HEK293 (cell line): ENCODE measurements around the gene CENPT.

Experiments used
- EGR2 ChIP-seq: fragments of 450-650 bp; formaldehyde crosslinking; IDR thresholded peaks from 2 replicates; pipeline ENCODE4 v1.5.1; 2016; ENCODE audit warnings: low read depth, missing biosample characterization, missing genetic modification characterization
- GLI4 ChIP-seq: fragments of 450-650 bp; formaldehyde crosslinking; IDR thresholded peaks from 2 replicates; pipeline ENCODE4 v1.5.1; 2016; ENCODE audit warnings: missing biosample characterization, missing genetic modification characterization
- IKZF3 ChIP-seq: fragments of 450-650 bp; IDR thresholded peaks from 2 replicates; pipeline ENCODE4 v1.5.0; 2018; ENCODE audit warnings: missing biosample characterization, mild to moderate bottlenecking, missing genetic modification characterization, moderate library complexity
- KLF16 ChIP-seq: fragments of 450-650 bp; formaldehyde crosslinking; IDR thresholded peaks from 2 replicates; pipeline ENCODE4 v1.5.1; 2017; ENCODE audit warnings: missing biosample characterization, missing genetic modification characterization
- KLF8 ChIP-seq: fragments of 450-650 bp; formaldehyde crosslinking; IDR thresholded peaks from 2 replicates; pipeline ENCODE4 v1.5.1; 2016; ENCODE audit warnings: missing biosample characterization, missing genetic modification characterization
- RBAK ChIP-seq: fragments of 450-650 bp; formaldehyde crosslinking; IDR thresholded peaks from 2 replicates; pipeline ENCODE4 v1.5.1; 2016; ENCODE audit warnings: missing biosample characterization, missing genetic modification characterization
- SETDB1 ChIP-seq: IDR thresholded peaks from one replicate; pipeline ENCODE4 v1.6.1; 2017; ENCODE audit warnings: mild to moderate bottlenecking, low read length, moderate library complexity, mixed read lengths; ENCODE audit not compliant: insufficient read length
- SP2 ChIP-seq: fragments of 450-650 bp; formaldehyde crosslinking; IDR thresholded peaks from 2 replicates; pipeline ENCODE4 v1.5.1; 2016; ENCODE audit warnings: missing biosample characterization, missing genetic modification characterization
- YY2 ChIP-seq: fragments of 450-650 bp; formaldehyde crosslinking; IDR thresholded peaks from 2 replicates; pipeline ENCODE4 v1.5.1; 2016; ENCODE audit warnings: missing biosample characterization, missing genetic modification characterization
- ZBTB44 ChIP-seq: fragments of 450-650 bp; IDR thresholded peaks from 2 replicates; pipeline ENCODE4 v1.5.1; 2018; ENCODE audit warnings: missing biosample characterization, mild to moderate bottlenecking, missing genetic modification characterization
- ZBTB6 ChIP-seq: fragments of 450-650 bp; formaldehyde crosslinking; IDR thresholded peaks from 2 replicates; pipeline ENCODE4 v1.5.1; 2017; ENCODE audit warnings: missing biosample characterization, missing genetic modification characterization
- ZEB2 ChIP-seq: fragments of 450-650 bp; formaldehyde crosslinking; IDR thresholded peaks from 2 replicates; pipeline ENCODE4 v1.5.1; 2016; ENCODE audit warnings: missing biosample characterization, missing genetic modification characterization
- ZNF132 ChIP-seq: fragments of 450-650 bp; formaldehyde crosslinking; IDR thresholded peaks from 2 replicates; pipeline ENCODE4 v1.5.1; 2017; ENCODE audit warnings: missing biosample characterization, missing genetic modification characterization, borderline replicate concordance
- ZNF214 ChIP-seq: fragments of 450-650 bp; formaldehyde crosslinking; IDR thresholded peaks from 2 replicates; pipeline ENCODE4 v1.5.1; 2017; ENCODE audit warnings: missing biosample characterization, mild to moderate bottlenecking, missing genetic modification characterization, borderline replicate concordance
- ZNF221 ChIP-seq: fragments of 450-650 bp; formaldehyde crosslinking; IDR thresholded peaks from 2 replicates; pipeline ENCODE4 v1.5.1; 2017; ENCODE audit warnings: missing biosample characterization, missing genetic modification characterization, borderline replicate concordance
- ZNF239 ChIP-seq: fragments of 450-650 bp; formaldehyde crosslinking; IDR thresholded peaks from 2 replicates; pipeline ENCODE4 v1.5.1; 2016; ENCODE audit warnings: missing biosample characterization, missing genetic modification characterization
- ZNF24 ChIP-seq: fragments of 450-650 bp; formaldehyde crosslinking; IDR thresholded peaks from 2 replicates; pipeline ENCODE4 v1.5.1; 2016; ENCODE audit warnings: missing biosample characterization, missing genetic modification characterization
- ZNF274 ChIP-seq, 2 experiments: fragments of 200-500 bp in 1 of 2; fragments of 450-650 bp in 1 of 2; sonication (Bioruptor generic) in 1 of 2; formaldehyde crosslinking in 1 of 2; IDR thresholded peaks; 2 replicates each; pipeline versions ENCODE4 v1.5.1 to v1.6.1; 2014 to 2016; ENCODE audit warnings: borderline replicate concordance in 1 of 2, inconsistent platforms in 1 of 2, low read length in 1 of 2, missing biosample characterization in 1 of 2, missing genetic modification characterization in 1 of 2
- ZNF280C ChIP-seq: fragments of 450-650 bp; formaldehyde crosslinking; IDR thresholded peaks from 2 replicates; pipeline ENCODE4 v1.5.1; 2016; ENCODE audit warnings: missing biosample characterization, missing genetic modification characterization
- ZNF324 ChIP-seq: fragments of 450-650 bp; formaldehyde crosslinking; IDR thresholded peaks from 2 replicates; pipeline ENCODE4 v1.5.1; 2016; ENCODE audit warnings: missing biosample characterization, missing genetic modification characterization
- ZNF510 ChIP-seq: fragments of 450-650 bp; formaldehyde crosslinking; IDR thresholded peaks from 2 replicates; pipeline ENCODE4 v1.5.1; 2018; ENCODE audit warnings: mild to moderate bottlenecking, missing genetic modification characterization, missing biosample characterization; ENCODE audit not compliant: insufficient replicate concordance
- ZNF571 ChIP-seq: fragments of 450-650 bp; formaldehyde crosslinking; IDR thresholded peaks from 2 replicates; pipeline ENCODE4 v1.5.0; 2017; ENCODE audit warnings: missing biosample characterization, missing genetic modification characterization
- ZNF76 ChIP-seq: fragments of 450-650 bp; formaldehyde crosslinking; IDR thresholded peaks from 2 replicates; pipeline ENCODE4; 2016; ENCODE audit warnings: low read depth, missing biosample characterization, missing genetic modification characterization, borderline replicate concordance
- ZNF768 ChIP-seq: fragments of 450-650 bp; formaldehyde crosslinking; IDR thresholded peaks from 2 replicates; pipeline ENCODE4 v1.5.1; 2018; ENCODE audit warnings: missing biosample characterization, mild to moderate bottlenecking, missing genetic modification characterization
- ZSCAN16 ChIP-seq: fragments of 450-650 bp; formaldehyde crosslinking; IDR thresholded peaks from 2 replicates; pipeline ENCODE4 v1.5.1; 2016; ENCODE audit warnings: missing biosample characterization, missing genetic modification characterization
- ZSCAN30 ChIP-seq: fragments of 450-650 bp; IDR thresholded peaks from 2 replicates; pipeline ENCODE4 v1.5.1; 2018; ENCODE audit warnings: missing biosample characterization, mild to moderate bottlenecking, missing genetic modification characterization, moderate library complexity
- ZXDB ChIP-seq: fragments of 450-650 bp; formaldehyde crosslinking; IDR thresholded peaks from 2 replicates; pipeline ENCODE4 v1.5.1; 2016; ENCODE audit warnings: missing biosample characterization, missing genetic modification characterization
- TF ChIP-seq, protein P1 (sequence below): fragments of 450-650 bp; formaldehyde crosslinking; conservative IDR thresholded peaks from 2 replicates; pipeline ENCODE4 v1.5.1; 2016; ENCODE audit warnings: low read depth, missing biosample characterization, missing genetic modification characterization
- TF ChIP-seq, protein P2 (sequence below): fragments of 450-650 bp; formaldehyde crosslinking; IDR thresholded peaks from 2 replicates; pipeline ENCODE4 v1.5.1; 2016; ENCODE audit warnings: missing biosample characterization, missing genetic modification characterization

The CENPT gene

DNA sequence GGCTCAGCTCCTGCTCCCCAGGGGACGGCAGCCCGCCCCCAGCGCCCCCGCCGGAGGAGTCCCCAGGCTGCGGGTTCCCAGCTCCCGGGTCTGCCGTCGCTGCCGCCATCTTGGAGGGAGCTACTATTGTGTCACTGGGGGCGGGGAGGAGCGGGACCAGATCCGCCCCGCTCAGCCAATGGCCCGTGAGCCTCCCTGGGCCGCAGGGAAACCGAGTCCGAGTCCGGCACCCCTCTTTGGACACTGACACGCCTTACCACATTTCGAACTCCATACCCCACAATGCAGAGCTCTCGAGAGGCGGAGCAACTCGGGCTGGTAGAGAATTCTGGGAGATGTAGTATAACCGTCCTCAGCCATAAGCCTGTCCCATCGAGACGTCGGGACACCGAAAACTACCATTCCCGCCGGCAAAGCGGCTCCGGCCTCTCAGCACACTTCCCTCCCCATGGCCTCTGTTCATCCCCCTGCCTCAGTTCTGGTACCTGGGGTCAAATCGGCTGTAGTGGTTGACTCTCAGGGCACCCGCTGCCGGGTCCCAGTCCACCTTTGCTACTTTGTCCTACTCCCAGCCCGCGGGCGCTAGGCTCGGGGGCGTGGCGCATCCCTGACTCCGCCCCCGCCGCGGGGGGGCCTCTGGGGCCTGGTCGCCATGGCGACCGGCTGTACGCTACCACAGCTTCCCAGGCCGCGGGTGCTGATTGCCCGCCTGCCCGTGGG is 40.9 kb downstream of the CENPT start, which contains the start of the genes RANBP10 and TSNAXIP1 (continued):
- TF ChIP-seq, protein P1, sequence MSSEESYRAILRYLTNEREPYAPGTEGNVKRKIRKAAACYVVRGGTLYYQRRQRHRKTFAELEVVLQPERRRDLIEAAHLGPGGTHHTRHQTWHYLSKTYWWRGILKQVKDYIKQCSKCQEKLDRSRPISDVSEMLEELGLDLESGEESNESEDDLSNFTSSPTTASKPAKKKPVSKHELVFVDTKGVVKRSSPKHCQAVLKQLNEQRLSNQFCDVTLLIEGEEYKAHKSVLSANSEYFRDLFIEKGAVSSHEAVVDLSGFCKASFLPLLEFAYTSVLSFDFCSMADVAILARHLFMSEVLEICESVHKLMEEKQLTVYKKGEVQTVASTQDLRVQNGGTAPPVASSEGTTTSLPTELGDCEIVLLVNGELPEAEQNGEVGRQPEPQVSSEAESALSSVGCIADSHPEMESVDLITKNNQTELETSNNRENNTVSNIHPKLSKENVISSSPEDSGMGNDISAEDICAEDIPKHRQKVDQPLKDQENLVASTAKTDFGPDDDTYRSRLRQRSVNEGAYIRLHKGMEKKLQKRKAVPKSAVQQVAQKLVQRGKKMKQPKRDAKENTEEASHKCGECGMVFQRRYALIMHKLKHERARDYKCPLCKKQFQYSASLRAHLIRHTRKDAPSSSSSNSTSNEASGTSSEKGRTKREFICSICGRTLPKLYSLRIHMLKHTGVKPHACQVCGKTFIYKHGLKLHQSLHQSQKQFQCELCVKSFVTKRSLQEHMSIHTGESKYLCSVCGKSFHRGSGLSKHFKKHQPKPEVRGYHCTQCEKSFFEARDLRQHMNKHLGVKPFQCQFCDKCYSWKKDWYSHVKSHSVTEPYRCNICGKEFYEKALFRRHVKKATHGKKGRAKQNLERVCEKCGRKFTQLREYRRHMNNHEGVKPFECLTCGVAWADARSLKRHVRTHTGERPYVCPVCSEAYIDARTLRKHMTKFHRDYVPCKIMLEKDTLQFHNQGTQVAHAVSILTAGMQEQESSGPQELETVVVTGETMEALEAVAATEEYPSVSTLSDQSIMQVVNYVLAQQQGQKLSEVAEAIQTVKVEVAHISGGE (tag by site-specific recombination) = peak; percentile 91
- TF ChIP-seq ZBTB6 (tag by site-specific recombination) = no peak
- peak; percentile 79; the same call in 1 of the 2 replicates for TF ChIP-seq ZXDB (tag by site-specific recombination)
- TF ChIP-seq ZSCAN30 = peak; percentile 81
- no peak for TF ChIP-seq ZNF24 (tag by site-specific recombination)
- TF ChIP-seq ZNF768 (tag by site-specific recombination) = no peak
- no peak for TF ChIP-seq ZSCAN16 (tag by site-specific recombination)
- TF ChIP-seq IKZF3 (tag by site-specific recombination) = 0 out of 2 replicates have a peak, but pooled peaks have one; percentile 17
- no peak for TF ChIP-seq ZNF510
- no peak for TF ChIP-seq SETDB1
- TF ChIP-seq, protein P2, sequence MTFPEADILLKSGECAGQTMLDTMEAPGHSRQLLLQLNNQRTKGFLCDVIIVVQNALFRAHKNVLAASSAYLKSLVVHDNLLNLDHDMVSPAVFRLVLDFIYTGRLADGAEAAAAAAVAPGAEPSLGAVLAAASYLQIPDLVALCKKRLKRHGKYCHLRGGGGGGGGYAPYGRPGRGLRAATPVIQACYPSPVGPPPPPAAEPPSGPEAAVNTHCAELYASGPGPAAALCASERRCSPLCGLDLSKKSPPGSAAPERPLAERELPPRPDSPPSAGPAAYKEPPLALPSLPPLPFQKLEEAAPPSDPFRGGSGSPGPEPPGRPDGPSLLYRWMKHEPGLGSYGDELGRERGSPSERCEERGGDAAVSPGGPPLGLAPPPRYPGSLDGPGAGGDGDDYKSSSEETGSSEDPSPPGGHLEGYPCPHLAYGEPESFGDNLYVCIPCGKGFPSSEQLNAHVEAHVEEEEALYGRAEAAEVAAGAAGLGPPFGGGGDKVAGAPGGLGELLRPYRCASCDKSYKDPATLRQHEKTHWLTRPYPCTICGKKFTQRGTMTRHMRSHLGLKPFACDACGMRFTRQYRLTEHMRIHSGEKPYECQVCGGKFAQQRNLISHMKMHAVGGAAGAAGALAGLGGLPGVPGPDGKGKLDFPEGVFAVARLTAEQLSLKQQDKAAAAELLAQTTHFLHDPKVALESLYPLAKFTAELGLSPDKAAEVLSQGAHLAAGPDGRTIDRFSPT = no peak
- TF ChIP-seq ZNF239 = no peak
- no peak for TF ChIP-seq GLI4 (tag by site-specific recombination)
- TF ChIP-seq ZBTB44 (tag by site-specific recombination) = no peak
- no peak for TF ChIP-seq RBAK (tag by site-specific recombination)
- TF ChIP-seq ZNF280C (tag by site-specific recombination) = no peak
- no peak for TF ChIP-seq ZEB2 (tag by site-specific recombination)
- no peak for TF ChIP-seq ZNF274 (IDR thresholded peaks at IDR 0.05; ENCODE audit: low read length)
- TF ChIP-seq ZNF274 (tag by site-specific recombination; IDR thresholded peaks at IDR 0.05; ENCODE audit: borderline replicate concordance) = no peak
- 0 out of 2 replicates have a peak, but pooled peaks have one; percentile 14 for TF ChIP-seq EGR2 (tag by site-specific recombination)
- TF ChIP-seq YY2 = peak; percentile 84
- TF ChIP-seq ZNF76 = peak; percentile 99
- TF ChIP-seq ZNF132 (tag by site-specific recombination) = no peak
- TF ChIP-seq KLF8 (tag by site-specific recombination) = peak; percentile 75; the same call in 1 of the 2 replicates
- TF ChIP-seq KLF16 (tag by site-specific recombination) = 0 out of 2 replicates have a peak, but pooled peaks have one; percentile 60
- no peak for TF ChIP-seq ZNF324
- no peak for TF ChIP-seq ZNF571 (tag by site-specific recombination)
- TF ChIP-seq SP2 (tag by site-specific recombination) = peak; percentile 87
- TF ChIP-seq ZNF214 (tag by site-specific recombination) = no peak
- no peak for TF ChIP-seq ZNF221 (tag by site-specific recombination)
